ENCODE data around the gene PLA2G7. TPM values are rescaled to one million over a fixed set of nuclear protein-coding genes. Genes with fewer than 3 reads are reported as not detected.

The PLA2G7 gene
- total and polyA plus RNA-seq, 2 of the 4 experiments (the other 2 are of a cell fraction): not detected

- Histone ChIP-seq H2BK15ac (ENCODE audit: low read depth, low read length) (no peak overlapping the region), H3K27me3 (ENCODE audit: control insufficient read depth, insufficient read depth, low read length) (no peaks in the 10 kb centered on the region), H4K91ac (ENCODE audit: insufficient read depth, low read depth, low read length) (no peak overlapping the region), H4K8ac (ENCODE audit: low read depth in 2 of 2, low read length in 2 of 2) (no peak overlapping the region), H4K5ac (ENCODE audit: low read depth, low read length) (no peak overlapping the region), H3K4me1 (ENCODE audit: control insufficient read depth, insufficient read depth, low read length) (no peaks in the 10 kb centered on the region), H3K4ac (ENCODE audit: low read depth, low read length) (no peak overlapping the region), H2BK120ac (ENCODE audit: low read depth, low read length) (no peak overlapping the region), H3K23ac (ENCODE audit: low read depth, low read length) (no peak overlapping the region), H4K20me1 (ENCODE audit: insufficient read depth, low read length) (no peaks in the 10 kb centered on the region), H3K56ac (ENCODE audit: extremely low read depth, insufficient read depth, low read length) (no peak overlapping the region), H3K9ac (ENCODE audit: low read depth, low read length) (no peak overlapping the region), H2AK9ac (replicated peaks; ENCODE audit: low read depth, low read length, poor library complexity) (no peak overlapping the region), H3K36me3 (ENCODE audit: control insufficient read depth, insufficient read depth, low read length) (no peaks in the 10 kb centered on the region), H3K18ac (ENCODE audit: low read depth, low read length) (no peak overlapping the region), H2AFZ (replicated peaks; ENCODE audit: low read length, poor library complexity) (no peak overlapping the region), H3K79me1 (ENCODE audit: low read depth in 1 of 2, low read length in 2 of 2) (no peaks in the 10 kb centered on the region), H3K4me2 (ENCODE audit: low read depth, low read length) (no peak overlapping the region), H2BK20ac (ENCODE audit: low read depth, low read length) (no peak overlapping the region), H3K9me3 (ENCODE audit: control insufficient read depth, insufficient read depth, low read length) (no peaks in the 10 kb centered on the region), H2AK5ac (ENCODE audit: low read depth, low read length) (no peak overlapping the region), H2BK5ac (ENCODE audit: low read depth, low read length, poor library complexity, severe bottlenecking) (no peak overlapping the region), H3K4me3 (ENCODE audit: insufficient read depth, low read depth, low read length) (no peak overlapping the region), H3K27ac (ENCODE audit: insufficient read depth, low read length) (no peak overlapping the region), H3K14ac (replicated peaks; ENCODE audit: low read depth, low read length) (no peak overlapping the region), H3K9me1 (ENCODE audit: insufficient read depth, low read length) (no peaks in the 10 kb centered on the region)
- dilution Hi-C loops (cut with HindIII; ENCODE audit: low sequenced_read_pairs, unreplicated experiment) (no loop called here), intact Hi-C loops (cut with micrococcal nuclease) (no loop called here), in situ Hi-C loops (cut with MboI; ENCODE audit: low sequenced_read_pairs) (no loop called here)
- ChIA-PET CTCF (no interaction called here), POLR2A (ENCODE audit: unreplicated experiment) (no interaction called here)
- TF ChIP-seq, protein P1, sequence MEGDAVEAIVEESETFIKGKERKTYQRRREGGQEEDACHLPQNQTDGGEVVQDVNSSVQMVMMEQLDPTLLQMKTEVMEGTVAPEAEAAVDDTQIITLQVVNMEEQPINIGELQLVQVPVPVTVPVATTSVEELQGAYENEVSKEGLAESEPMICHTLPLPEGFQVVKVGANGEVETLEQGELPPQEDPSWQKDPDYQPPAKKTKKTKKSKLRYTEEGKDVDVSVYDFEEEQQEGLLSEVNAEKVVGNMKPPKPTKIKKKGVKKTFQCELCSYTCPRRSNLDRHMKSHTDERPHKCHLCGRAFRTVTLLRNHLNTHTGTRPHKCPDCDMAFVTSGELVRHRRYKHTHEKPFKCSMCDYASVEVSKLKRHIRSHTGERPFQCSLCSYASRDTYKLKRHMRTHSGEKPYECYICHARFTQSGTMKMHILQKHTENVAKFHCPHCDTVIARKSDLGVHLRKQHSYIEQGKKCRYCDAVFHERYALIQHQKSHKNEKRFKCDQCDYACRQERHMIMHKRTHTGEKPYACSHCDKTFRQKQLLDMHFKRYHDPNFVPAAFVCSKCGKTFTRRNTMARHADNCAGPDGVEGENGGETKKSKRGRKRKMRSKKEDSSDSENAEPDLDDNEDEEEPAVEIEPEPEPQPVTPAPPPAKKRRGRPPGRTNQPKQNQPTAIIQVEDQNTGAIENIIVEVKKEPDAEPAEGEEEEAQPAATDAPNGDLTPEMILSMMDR (conservative IDR thresholded peaks at IDR 0.05; ENCODE audit: low read depth, low read length): no peak
- TF ChIP-seq RAD21 (IDR thresholded peaks at IDR 0.05; ENCODE audit: low read length) (no peak), MXI1 (IDR thresholded peaks at IDR 0.05; ENCODE audit: borderline replicate concordance, low read depth, low read length) (no peak), MAFK (IDR thresholded peaks at IDR 0.05; ENCODE audit: low read depth, low read length) (no peak), CHD1 (IDR thresholded peaks at IDR 0.05; ENCODE audit: low read depth, low read length) (no peak), NFE2L2 (IDR thresholded peaks at IDR 0.05; ENCODE audit: low read depth, low read length) (no peak), BHLHE40 (IDR thresholded peaks at IDR 0.05; ENCODE audit: low read depth, low read length) (no peak), FOS (IDR thresholded peaks at IDR 0.05; ENCODE audit: low read depth, low read length) (no peak), SMC3 (IDR thresholded peaks at IDR 0.05; ENCODE audit: low read depth, low read length) (no peak), RCOR1 (IDR thresholded peaks at IDR 0.05; ENCODE audit: insufficient replicate concordance, low read length) (no peak)
- ATAC-seq (ENCODE audit: low read depth): no peak
- BruUV-seq (replicated peaks): no TSS peak
- DNase-seq: no peak
- 91% methylated on average over 6 of the region's 13 CpGs; no CpG with 5 or more reads in 1 of the 2 experiments for WGBS, 2 experiments (ENCODE audit: extremely low coverage in 2 of 2, insufficient read length in 1 of 2)
Observed at GRCh38 chr6:46688966-46689335, 46.2 kb downstream of the PLA2G7 start.

Measured in IMR-90 (cell line).